ENCODE measurements around the gene METTL25.

METTL25 gene

DNA sequence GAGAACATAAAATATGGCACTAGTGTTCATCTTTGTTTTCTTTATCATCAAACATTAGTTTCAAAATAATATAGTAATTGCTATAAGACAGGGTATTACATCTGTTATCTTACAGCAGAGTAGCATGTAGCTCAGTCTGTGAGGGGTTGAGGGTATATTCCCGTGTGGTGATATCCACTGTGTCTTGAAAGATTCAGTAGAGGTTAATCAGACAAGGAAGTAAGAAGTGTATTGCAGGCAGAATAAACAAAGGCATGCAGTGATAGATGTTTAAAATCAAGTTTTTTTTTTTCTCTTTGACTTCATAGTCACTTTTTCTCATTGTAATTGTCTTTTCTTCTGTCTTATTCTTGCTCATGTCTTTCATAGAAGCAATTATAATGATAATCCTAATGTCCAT lies 48.3 kb downstream of the METTL25 start:
- no peak for DNase-seq (ENCODE audit: low read depth in 3 of 3)

- no peak for DNase-seq (ENCODE audit: low read depth in 3 of 3)
Measured at GRCh38 chr12:82407481-82407880, 49.2 kb downstream of the METTL25 start.

DNA sequence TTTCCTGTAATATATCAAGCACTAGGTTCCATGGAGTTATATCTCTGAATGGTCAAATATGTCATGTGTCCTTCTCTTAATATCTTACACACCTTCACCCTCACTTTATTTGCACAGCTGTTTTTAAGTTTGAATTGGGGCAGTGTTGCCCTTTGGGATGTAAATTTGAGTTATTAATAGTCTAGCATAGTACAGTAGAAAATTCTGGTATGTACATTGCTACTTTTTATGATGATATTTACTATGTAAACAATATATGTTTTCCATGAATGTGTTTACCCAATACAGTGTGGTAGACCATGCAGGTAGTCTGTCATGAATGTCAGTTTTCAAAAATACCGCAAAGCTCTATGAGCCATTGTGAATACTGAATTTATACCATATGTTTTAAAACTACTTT lies 50.5 kb downstream of the METTL25 start:
- no peak for DNase-seq (ENCODE audit: low read depth in 3 of 3)

- no peak for DNase-seq (ENCODE audit: low read depth in 3 of 3)
Measured at GRCh38 chr12:82411546-82412230, 53.4 kb downstream of the METTL25 start.

DNA sequence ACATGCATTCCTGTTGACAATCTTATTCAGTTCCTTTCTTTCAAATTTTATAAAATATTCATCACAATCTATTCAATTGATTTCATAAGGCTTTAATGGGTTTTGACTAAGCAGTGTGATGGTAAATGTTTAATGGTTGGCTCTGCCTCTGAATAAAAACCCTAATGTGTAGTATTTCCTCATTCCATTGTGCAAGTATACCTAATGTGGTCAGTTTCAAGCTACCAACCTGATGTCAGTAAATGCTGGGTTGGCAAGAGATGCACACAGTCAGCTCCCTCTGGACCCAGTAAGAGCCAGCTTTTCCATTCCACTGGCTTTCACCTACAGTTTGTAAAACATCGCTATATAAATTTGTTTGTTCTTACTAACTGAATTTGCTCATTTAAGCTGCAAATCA lies 53.9 kb downstream of the METTL25 start:
- DNase-seq (ENCODE audit: low read depth in 3 of 3) = no peak

- DNase-seq (ENCODE audit: low read depth in 3 of 3) = no peak
Measured at GRCh38 chr12:82414044-82414443, 55.7 kb downstream of the METTL25 start.

DNA sequence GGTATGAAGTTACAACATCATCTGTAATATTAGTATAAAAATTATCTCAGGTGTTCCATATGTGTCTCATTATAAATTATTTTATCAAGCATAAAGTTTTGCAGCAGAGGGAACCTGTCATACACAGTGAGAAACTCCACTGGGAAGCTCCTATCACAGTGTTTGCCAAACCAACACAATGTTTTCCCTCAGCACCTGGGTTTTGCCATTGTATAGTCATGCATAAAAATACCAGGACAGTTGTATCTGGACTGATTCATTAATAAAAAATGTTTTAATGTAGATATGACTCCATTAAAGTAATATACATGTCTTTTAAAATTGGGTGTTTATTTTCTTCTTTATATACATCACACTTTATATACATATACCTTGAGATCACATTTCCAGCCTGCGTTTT lies 56.6 kb downstream of the METTL25 start:
- DNase-seq (ENCODE audit: low read depth in 3 of 3) = no peak

GRCh38 chr12:82415402-82415801 lies 57.1 kb downstream of the METTL25 start:
- DNase-seq (ENCODE audit: low read depth in 3 of 3) = no peak

DNA sequence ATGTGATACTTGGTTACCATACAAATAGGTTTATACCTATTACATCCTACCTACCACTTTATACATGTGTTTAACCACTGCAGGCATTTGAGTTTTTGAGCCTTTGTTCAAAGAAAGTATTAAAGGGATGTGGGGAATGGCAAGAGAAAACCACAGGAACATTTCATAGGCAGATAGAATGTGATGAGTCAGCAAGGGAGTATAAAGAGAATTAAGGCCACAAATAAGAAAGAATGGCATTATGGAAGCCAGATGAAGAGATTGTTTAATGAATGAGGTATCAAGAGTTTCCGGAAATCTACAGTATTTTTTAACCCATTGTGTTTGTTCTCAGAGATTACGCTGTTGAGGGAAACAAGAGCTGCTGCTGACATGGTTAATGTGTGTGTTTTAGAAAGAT lies 66.9 kb downstream of the METTL25 start:
- DNase-seq (ENCODE audit: low read depth in 3 of 3) = no peak

DNA sequence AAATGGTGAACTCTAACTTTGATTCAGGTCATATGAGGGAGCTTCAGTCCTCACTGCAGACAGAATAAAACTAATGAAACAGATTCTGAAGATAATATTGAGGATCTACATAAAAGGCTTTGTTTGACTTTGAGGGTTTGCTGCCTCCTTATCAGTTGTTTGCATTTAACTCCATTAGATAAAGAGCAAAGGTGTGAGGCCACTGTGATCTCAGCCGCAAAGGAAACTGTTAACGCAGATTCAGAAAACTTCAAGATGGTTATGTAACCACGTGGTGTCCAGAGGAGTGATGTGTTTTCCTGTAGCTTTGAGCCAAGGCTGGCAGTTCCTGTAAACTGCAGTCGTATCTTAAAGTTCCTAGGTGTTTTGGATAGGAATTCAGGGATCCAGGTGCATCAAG lies 67.8 kb downstream of the METTL25 start:
- DNase-seq (ENCODE audit: low read depth in 3 of 3) = no peak

- DNase-seq (ENCODE audit: low read depth in 3 of 3) = no peak
Measured at GRCh38 chr12:82426586-82426985, 68.3 kb downstream of the METTL25 start.

- no peak for DNase-seq (ENCODE audit: low read depth in 3 of 3)
Measured at GRCh38 chr12:82430541-82431145, 72.3 kb downstream of the METTL25 start.

- no peak for DNase-seq (ENCODE audit: low read depth in 3 of 3)
Measured at GRCh38 chr12:82434392-82434911, 76.1 kb downstream of the METTL25 start.

- DNase-seq (ENCODE audit: low read depth in 3 of 3) = no peak
Measured at GRCh38 chr12:82436354-82436753, 78.0 kb downstream of the METTL25 start.

- DNase-seq (ENCODE audit: low read depth in 3 of 3) = no peak
Measured at GRCh38 chr12:82437744-82438143, 79.4 kb downstream of the METTL25 start.

GRCh38 chr12:82438356-82438755 lies 80.0 kb downstream of the METTL25 start:
- no peak for DNase-seq (ENCODE audit: low read depth in 3 of 3)

DNA sequence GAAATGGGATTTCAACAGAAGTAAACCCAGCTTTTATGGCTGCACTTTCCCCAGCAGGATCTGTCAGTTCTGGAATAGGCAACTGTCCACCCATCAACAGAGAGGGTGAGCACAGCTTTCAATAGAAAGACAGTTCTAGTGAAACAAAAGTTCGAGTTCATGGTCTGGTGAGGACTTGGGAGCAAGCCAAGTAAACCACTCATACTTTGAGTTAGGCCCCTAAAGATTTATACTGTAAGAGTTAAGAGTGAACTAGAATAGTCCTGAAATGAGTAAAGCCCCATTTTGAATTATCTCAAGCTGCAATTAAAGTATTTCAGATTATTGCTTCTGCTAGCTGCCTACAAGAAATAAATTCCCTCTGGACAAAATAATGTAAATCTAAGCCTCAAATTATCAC lies 82.6 kb downstream of the METTL25 start:
- no peak for DNase-seq (ENCODE audit: low read depth in 3 of 3)

- DNase-seq (ENCODE audit: low read depth in 3 of 3) = no peak
Measured at GRCh38 chr12:82448911-82449578, 90.7 kb downstream of the METTL25 start.

DNA sequence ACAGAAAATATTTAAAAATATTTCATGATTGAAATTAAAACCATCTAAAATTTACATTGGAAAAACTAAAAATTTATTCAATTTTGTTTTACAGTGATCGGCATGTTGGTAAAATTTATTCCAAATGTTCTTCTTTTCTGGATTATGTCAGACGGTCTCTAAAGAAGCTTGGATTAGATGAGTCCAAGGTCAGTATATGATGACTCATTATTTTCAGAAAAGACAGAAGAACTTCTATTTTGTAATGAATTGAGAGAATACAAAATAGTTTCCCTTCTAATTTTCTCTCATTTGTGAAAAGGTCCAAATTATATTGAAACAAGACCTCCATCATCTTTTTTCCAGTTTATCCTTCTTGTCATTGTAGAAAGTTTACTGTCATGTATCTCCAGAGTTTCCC lies 98.3 kb downstream of the METTL25 start:
- no peak for DNase-seq (ENCODE audit: low read depth in 3 of 3)

DNA sequence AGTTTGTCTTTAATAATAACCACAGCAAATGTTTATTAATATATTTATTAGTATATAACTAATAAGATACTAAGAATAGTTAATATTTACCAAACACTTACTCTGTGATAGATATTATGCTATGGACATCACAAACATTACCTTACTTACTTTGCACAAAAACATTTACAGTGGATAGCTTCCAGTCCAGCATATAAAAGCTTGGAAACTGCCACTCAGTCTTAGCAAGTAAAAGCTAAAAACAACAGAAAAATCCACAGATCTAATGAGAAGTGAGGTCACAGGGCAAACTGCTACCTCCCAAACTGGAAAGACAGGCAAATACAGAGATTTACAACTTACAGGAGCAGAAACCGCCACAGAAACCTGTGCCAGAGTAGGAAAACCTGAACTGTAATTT lies 99.8 kb downstream of the METTL25 start:
- no peak for DNase-seq (ENCODE audit: low read depth in 3 of 3)

GRCh38 chr12:82461393-82461792 lies 103.1 kb downstream of the METTL25 start:
- DNase-seq (ENCODE audit: low read depth in 3 of 3) = no peak

GRCh38 chr12:82461836-82462235 lies 103.5 kb downstream of the METTL25 start:
- DNase-seq (ENCODE audit: low read depth in 3 of 3) = no peak

DNA sequence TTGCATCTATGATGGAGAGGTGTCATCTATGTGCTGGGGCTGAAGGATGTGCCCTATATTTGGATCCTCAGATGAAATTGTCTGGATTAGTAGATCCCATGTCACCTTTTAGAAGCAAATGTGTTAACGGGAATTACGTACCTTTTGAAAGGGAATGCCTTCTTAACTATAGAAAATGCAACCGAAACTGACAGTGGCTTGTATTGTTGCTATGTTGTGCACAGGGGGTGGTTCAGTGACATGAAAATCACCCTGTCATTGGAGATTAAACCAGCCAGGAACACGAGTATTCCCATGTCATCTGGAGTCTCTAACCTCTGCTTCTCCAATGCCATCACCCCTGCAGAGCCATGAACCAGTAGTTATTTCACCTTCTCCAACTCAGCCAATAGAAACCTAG lies 110.2 kb downstream of the METTL25 start:
- no peak for DNase-seq (ENCODE audit: low read depth in 3 of 3)
